Measurements from ENCODE around the gene FNIP2.

- TF ChIP-seq CTCF (IDR thresholded peaks at IDR 0.05) (no peak), POLR2AphosphoS5 (IDR thresholded peaks at IDR 0.05; ENCODE audit: insufficient read depth in 1 of 2, low read depth in 1 of 2) (no peak)
Observed at GRCh38 chr4:158945529-158946108, 176.8 kb downstream of the FNIP2 start.

All from vagina (tissue), 2 donors.